Measurements from ENCODE around the gene TCF12. TPM values are rescaled to one million over a fixed set of nuclear protein-coding genes. Genes with fewer than 3 reads are reported as not detected.

The TCF12 gene
- polyA plus RNA-seq, 1 experiment: 447 TPM

DNA sequence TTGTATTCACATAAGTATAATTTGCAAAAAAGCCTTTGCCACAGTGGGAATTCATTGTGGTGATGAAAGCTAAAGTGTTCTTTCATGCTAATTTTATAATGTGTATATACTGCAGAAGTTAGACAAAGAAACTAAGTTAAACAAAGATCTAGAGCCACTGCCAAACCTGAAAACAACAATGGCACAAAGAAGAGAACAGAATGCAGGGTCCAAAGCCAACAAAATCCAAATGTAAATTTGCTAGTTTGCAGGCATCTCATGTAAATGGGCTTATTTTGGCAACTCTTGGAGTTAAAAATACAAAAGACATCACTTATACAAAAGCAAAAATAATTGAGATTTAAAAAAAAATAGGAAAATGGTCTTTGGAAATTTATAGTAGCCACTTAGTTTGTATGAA, 123.0 kb downstream of the TCF12 start:
- H3K9me3 ChIP-seq (ENCODE audit: control insufficient read depth, insufficient read depth, low read length): no peaks in the 10 kb centered on the region
- ChIA-PET POLR2A (no interaction called here), CTCF (interaction anchor here (1.2 kb wide), 1 partner anchor 40 kb away, joined by 3 read pairs; no protein-coding TSS in a partner anchor)
- TF ChIP-seq, protein P1, sequence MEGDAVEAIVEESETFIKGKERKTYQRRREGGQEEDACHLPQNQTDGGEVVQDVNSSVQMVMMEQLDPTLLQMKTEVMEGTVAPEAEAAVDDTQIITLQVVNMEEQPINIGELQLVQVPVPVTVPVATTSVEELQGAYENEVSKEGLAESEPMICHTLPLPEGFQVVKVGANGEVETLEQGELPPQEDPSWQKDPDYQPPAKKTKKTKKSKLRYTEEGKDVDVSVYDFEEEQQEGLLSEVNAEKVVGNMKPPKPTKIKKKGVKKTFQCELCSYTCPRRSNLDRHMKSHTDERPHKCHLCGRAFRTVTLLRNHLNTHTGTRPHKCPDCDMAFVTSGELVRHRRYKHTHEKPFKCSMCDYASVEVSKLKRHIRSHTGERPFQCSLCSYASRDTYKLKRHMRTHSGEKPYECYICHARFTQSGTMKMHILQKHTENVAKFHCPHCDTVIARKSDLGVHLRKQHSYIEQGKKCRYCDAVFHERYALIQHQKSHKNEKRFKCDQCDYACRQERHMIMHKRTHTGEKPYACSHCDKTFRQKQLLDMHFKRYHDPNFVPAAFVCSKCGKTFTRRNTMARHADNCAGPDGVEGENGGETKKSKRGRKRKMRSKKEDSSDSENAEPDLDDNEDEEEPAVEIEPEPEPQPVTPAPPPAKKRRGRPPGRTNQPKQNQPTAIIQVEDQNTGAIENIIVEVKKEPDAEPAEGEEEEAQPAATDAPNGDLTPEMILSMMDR (IDR thresholded peaks at IDR 0.05; ENCODE audit: low read depth, low read length): no peak
- H3K27me3 ChIP-seq (ENCODE audit: control insufficient read depth, insufficient read depth, low read length): no peaks in the 10 kb centered on the region
- no peak overlapping the region for H3K27ac ChIP-seq (ENCODE audit: low read depth, low read length)
- no peak overlapping the region for H3K4me3 ChIP-seq (ENCODE audit: low read depth, low read length)
- DNase-seq (ENCODE audit: low read depth, low spot score): no peak

DNA sequence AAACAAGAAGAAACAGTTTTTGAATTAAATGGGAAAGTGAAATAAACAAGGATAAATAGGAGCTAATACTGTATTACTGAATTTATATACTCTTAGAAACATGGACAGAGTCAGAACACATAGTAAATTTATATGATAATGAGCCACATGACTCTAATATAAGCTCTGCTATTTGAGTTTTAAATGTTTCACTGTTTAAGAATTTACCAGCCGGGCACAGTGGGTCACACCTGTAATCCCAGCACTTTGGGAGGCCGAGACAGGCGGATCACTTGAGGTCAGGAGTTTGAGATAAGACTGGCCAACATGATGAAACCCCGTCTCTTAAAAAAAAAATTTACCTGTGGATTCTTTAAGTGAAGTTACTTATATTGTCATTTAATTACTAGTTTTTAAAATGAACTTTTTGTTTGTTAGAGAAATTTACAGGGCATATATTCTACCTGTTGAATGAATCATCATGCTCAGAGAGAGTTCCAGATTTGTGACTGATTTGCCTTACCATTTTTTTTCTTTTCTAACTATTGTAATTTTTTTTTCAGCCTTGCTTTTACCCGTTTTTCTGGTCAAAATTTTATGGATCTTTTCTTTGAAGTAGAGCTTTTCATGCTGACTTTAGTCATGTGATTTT, 125.7 kb downstream of the TCF12 start:
- H3K4me3 ChIP-seq (ENCODE audit: low read depth, low read length): no peak overlapping the region
- POLR2A ChIA-PET: no interaction called here
- DNase-seq (ENCODE audit: low read depth, low spot score): no peak
- TF ChIP-seq, protein P1 (IDR thresholded peaks at IDR 0.05; ENCODE audit: low read depth, low read length): no peak
- no peak overlapping the region for H3K27ac ChIP-seq (ENCODE audit: low read depth, low read length)
- no peaks in the 10 kb centered on the region for H3K9me3 ChIP-seq (ENCODE audit: control insufficient read depth, insufficient read depth, low read length)
- CTCF ChIA-PET: interaction anchor here (0.8 kb wide), 1 partner anchor 11 kb away, joined by 6 read pairs; no protein-coding TSS in a partner anchor
- no peaks in the 10 kb centered on the region for H3K27me3 ChIP-seq (ENCODE audit: control insufficient read depth, insufficient read depth, low read length)

DNA sequence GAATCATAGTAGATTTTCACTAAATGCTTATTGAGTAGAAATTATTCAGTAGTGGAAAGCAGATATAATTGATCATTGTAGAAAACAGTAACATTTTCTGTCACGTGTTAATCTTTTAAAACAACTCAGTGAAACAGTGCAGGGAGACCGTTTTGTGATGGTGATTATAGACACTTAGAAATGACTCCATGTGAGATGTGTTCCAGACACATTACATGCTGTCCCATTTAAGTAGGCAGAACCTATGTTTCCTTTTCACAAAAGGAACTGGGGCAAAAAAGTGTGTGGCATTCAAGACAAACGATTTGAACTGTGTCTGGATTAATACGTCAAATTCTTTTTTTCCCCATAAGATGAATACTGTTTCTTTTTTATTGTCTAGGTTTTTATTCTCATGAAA, 126.5 kb downstream of the TCF12 start:
- TF ChIP-seq, protein P1 (IDR thresholded peaks at IDR 0.05; ENCODE audit: low read depth, low read length): no peak
- Histone ChIP-seq H3K27me3 (ENCODE audit: control insufficient read depth, insufficient read depth, low read length) (no peaks in the 10 kb centered on the region), H3K4me3 (ENCODE audit: low read depth, low read length) (no peak overlapping the region), H3K9me3 (ENCODE audit: control insufficient read depth, insufficient read depth, low read length) (no peaks in the 10 kb centered on the region), H3K27ac (ENCODE audit: low read depth, low read length) (no peak overlapping the region)
- DNase-seq (ENCODE audit: low read depth, low spot score): no peak
- CTCF ChIA-PET: no interaction called here
- POLR2A ChIA-PET: no interaction called here

DNA sequence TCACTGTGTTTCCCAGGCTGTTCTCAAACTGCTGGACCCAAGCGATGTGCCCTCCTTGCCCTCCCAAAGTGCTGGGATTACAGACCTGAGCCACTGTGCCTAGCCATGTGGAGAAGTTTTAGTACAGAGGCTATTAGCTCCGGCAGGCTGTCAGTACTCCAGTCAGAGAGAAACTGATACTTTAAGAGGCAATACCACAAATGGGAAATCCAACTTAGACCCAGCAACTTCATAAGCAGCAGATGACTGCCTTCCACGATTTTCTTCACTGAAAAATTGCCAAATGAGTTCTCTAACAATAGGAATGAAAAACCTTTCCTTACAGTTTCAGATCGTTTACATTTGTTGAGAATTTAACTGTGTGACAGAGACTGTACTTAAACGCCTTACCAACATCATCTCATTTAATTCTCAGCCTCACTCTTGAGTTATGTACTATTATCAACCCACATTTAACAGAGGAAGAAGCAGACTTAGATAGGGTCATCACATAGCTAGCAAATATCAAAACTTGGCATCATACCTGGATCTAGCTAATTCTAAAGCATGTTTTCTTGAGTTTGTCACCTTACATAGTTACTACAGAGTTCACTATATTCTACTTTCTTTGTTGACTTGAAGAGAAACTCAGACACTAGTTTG, 127.4 kb downstream of the TCF12 start:
- CTCF ChIA-PET: no interaction called here

More for the DNA sequence above, 127.4 kb downstream of the TCF12 start:
- H3K27me3 ChIP-seq (ENCODE audit: control insufficient read depth, insufficient read depth, low read length): no peaks in the 10 kb centered on the region
- POLR2A ChIA-PET: no interaction called here
- no peaks in the 10 kb centered on the region for H3K9me3 ChIP-seq (ENCODE audit: control insufficient read depth, insufficient read depth, low read length)
- TF ChIP-seq, protein P1 (IDR thresholded peaks at IDR 0.05; ENCODE audit: low read depth, low read length): no peak
- H3K27ac ChIP-seq (ENCODE audit: low read depth, low read length): no peak overlapping the region
- no peak overlapping the region for H3K4me3 ChIP-seq (ENCODE audit: low read depth, low read length)
- no peak for DNase-seq (ENCODE audit: low read depth, low spot score)

Data from AG04450 (cell line).